WI38 (cell line): ENCODE results near the gene KIAA2012.

ENCODE experiments used
- H3K4me3 ChIP-seq: 2 replicates; pipeline ENCODE4 v1.5.1; 2011; ENCODE audit warnings: low read depth, mild to moderate bottlenecking, control low read depth, low read length
- CTCF ChIP-seq: IDR thresholded peaks from 2 replicates; pipeline ENCODE4 v1.5.1; 2012; ENCODE audit warnings: low read depth, mild to moderate bottlenecking, control low read depth, low read length

The KIAA2012 gene

GRCh38 chr2:202044777-202045176, 28.3 kb upstream of the KIAA2012 start:
- H3K4me3 ChIP-seq: no peak overlapping the region
- TF ChIP-seq CTCF: no peak

DNA sequence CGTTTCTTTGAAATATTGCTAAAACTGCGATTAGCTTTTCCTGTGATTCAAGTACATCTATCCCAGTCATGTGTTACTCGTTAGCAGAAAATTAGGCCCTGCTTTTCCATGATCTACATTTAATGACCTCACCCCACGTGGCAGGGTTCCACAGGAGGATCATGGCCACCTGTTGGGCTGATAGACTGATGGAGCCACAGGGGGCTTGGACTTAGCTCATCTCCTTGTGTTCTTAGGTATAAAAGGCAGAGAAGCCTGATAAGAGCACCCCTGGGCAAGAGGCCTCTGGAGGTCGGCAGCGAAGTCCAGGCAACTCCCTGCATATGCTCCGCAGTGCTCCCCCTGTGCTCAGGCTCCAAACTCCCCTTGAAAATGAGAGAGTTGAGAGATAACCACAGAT, 26.5 kb upstream of the KIAA2012 start:
- no peak overlapping the region for H3K4me3 ChIP-seq
- TF ChIP-seq CTCF: no peak

DNA sequence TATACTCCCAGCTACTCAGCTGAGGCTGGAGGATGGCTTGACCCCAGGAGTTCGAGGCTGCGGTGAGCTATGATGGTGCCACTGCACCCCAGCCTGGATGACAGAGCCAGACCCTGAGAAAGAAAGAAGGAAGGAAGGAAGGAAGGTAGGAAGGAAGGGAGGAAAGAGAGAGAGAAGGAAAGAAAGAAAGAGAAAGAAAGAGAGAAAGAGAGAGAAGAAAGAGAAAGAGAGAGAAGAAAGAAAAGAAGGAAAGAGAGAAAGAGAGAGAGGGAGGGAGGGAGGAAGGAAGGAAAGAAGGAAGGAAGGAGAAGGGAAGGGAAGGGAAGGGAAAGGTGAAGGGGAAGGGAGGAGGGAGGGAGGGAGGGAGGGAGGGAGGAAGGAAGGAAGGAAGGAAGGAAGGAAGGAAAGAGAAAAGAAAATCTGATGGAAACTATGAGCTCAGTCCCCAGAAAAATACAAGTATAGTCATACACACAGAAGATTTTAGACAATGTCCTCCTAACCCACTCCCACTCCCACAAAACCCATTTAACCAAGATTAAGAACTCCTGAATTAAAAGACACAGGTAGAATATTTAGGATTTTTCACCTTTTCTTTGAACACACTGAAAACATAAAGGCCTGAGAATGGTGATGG, 23.8 kb upstream of the KIAA2012 start:
- H3K4me3 ChIP-seq: no peak overlapping the region
- TF ChIP-seq CTCF: no peak

- TF ChIP-seq CTCF: no peak
- H3K4me3 ChIP-seq: no peak overlapping the region
Observed at GRCh38 chr2:202049840-202050239, 23.2 kb upstream of the KIAA2012 start.

DNA sequence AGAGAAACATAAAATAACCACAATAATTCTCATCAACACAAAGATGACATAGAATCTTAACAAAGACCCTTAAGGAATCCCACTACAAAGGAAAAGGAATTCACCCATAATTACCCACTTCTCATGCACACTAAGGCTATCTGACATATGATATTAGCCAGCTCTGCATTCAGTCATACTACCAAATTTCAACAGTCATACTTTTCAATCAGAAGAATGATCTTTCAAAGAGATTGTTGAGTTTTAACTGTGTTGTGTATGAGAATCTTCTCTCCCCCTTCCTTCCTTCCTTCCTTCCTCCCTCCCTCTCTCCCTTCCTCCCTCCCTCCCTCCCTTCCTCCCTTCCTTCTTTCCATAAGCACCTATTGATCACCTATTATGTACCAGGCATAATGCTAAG, 22.4 kb upstream of the KIAA2012 start:
- TF ChIP-seq CTCF: no peak
- H3K4me3 ChIP-seq: no peak overlapping the region

GRCh38 chr2:202051499-202052161, 21.4 kb upstream of the KIAA2012 start:
- TF ChIP-seq CTCF: no peak
- H3K4me3 ChIP-seq: no peak overlapping the region

DNA sequence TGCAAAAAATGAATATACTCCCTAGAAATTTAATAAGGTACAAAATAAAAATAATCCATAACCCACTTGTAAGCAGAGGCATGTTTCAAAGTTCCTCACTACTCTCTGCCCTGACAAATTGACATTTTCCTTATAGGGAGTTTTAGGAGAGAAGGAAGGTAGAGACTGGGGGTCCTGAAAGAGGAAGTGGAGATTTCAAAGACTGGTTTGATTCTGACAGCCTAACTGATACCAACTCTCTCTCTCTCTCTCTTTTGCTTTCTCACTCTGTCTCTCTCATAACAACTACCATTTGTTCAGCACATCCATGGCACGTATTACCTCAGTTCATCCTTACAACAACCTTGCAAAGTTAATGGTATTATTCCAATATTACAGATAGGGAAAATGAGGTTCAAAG, 20.8 kb upstream of the KIAA2012 start:
- TF ChIP-seq CTCF: no peak
- no peak overlapping the region for H3K4me3 ChIP-seq
